Transverse colon (tissue), 4 donors: ENCODE data around the gene PANK4. TPM values are rescaled to one million over a fixed set of nuclear protein-coding genes. Genes with fewer than 3 reads are reported as not detected.

Source experiments
- DNase-seq: peaks from one replicate; pipeline ENCODE4 v3.0.0-alpha.2; 2019
- H3K27ac ChIP-seq, 4 donors: fragments of 200-600 bp; sonication (generic); 2 replicates each; pipeline ENCODE4 v1.5.1; 2016 to 2018; ENCODE audit warnings: inconsistent platforms in 4 of 4
- H3K27me3 ChIP-seq: fragments of 200-600 bp; sonication (generic); 2 replicates; pipeline ENCODE4 v1.5.1; 2017; ENCODE audit warnings: inconsistent platforms
- H3K36me3 ChIP-seq, 4 donors: fragments of 200-600 bp; sonication (generic); 2 replicates each; pipeline ENCODE4 v1.5.1; 2017 to 2019; ENCODE audit warnings: inconsistent platforms in 4 of 4
- H3K4me1 ChIP-seq, 4 donors: fragments of 200-600 bp; sonication (generic); 2 replicates each; pipeline ENCODE4 v1.5.1; 2017 to 2020; ENCODE audit warnings: inconsistent platforms in 4 of 4
- H3K4me3 ChIP-seq, 4 donors: fragments of 200-600 bp; sonication (generic); 1 replicate in 1 of 4; 2 replicates in 3 of 4; pipeline versions ENCODE4 v1.5.1 to v1.6.1; 2017 to 2019; ENCODE audit warnings: inconsistent platforms in 4 of 4
- H3K9me3 ChIP-seq, 2 donors: fragments of 200-600 bp; sonication (generic); 2 replicates each; pipeline ENCODE4 v1.5.1; 2017 to 2019; ENCODE audit warnings: inconsistent platforms in 2 of 2
- CTCF ChIP-seq, 5 experiments: fragments of 200-600 bp in 3 of 5; fragments of 450-650 bp in 2 of 5; sonication (generic) in 3 of 5; IDR thresholded peaks; 1 replicate in 2 of 5; 2 replicates in 3 of 5; pipeline ENCODE4 v1.5.1; 2016 to 2017; ENCODE audit warnings: antibody characterized with exemption in 5 of 5, inconsistent platforms in 3 of 5, mild to moderate bottlenecking in 2 of 5, moderate library complexity in 1 of 5
- EP300 ChIP-seq: sonication (generic); formaldehyde crosslinking; IDR thresholded peaks from one replicate; pipeline ENCODE4 v1.6.1; 2017; ENCODE audit warnings: antibody characterized with exemption, low read depth
- POLR2A ChIP-seq: fragments of 450-650 bp; IDR thresholded peaks from one replicate; pipeline ENCODE4 v1.6.1; 2016; ENCODE audit warnings: antibody characterized with exemption, mild to moderate bottlenecking, moderate library complexity
- POLR2AphosphoS5 ChIP-seq, 3 donors: sonication (generic); formaldehyde crosslinking; IDR thresholded peaks; one replicate each; pipeline ENCODE4 v1.6.1; 2016; ENCODE audit warnings: antibody characterized with exemption in 3 of 3
- WGBS, 2 donors: methylation state at CpG; one replicate each; pipeline ENCODE4 v1.1.5; 2018; ENCODE audit warnings: low coverage in 1 of 2; 5-methylcytosine and 5-hydroxymethylcytosine counted together
- in situ Hi-C, 4 donors: fragments of 200-750 bp; cut with MboI; loops; one replicate each; pipeline versions ENCODE4 v1.15.0 to v1.15.1; 2017; ENCODE audit warnings: low sequenced_read_pairs in 3 of 4, low pct_ligation_motif_present in 1 of 4, low pct_unique_long_range_greater_than_20kb in 1 of 4
- intact Hi-C: fragments of 100-400 bp; cut with DNase I; formaldehyde crosslinking; loops from one replicate; pipeline ENCODE4 v1.15.1; 2023; ENCODE audit warnings: low total_unique reads
- total RNA-seq, 4 donors: library from RNA; depleted of rRNA; stranded (reverse); fragments of >200 nt; gene quantifications; one replicate each; pipeline ENCODE4 v1.1.0, GENCODE V29; 2016

PANK4 gene
- total RNA-seq, 4 donors from 2014 or later, result 41.1 to 58.3 (median 47.3) TPM

- 6 to 7% methylated on average over 3 to 17 of the region's 27 CpGs for WGBS, 2 donors
Observed at GRCh38 chr1:2547210-2548067, 21.0 kb upstream of the PANK4 start.

GRCh38 chr1:2546515-2547209 is 20.3 kb upstream of the PANK4 start:
- peak; percentile 95 for DNase-seq
- peak overlapping the region; percentile 37 to 57 (median 46) for H3K4me3 ChIP-seq
- H3K27ac ChIP-seq, result peak overlapping the region; percentile 95 to 96 (median 96)
- no peaks in the 10 kb centered on the region for H3K36me3 ChIP-seq
- H3K27me3 ChIP-seq, result no peaks in the 10 kb centered on the region
- intact Hi-C loops, result loop anchor here (5.0 kb wide), 1 partner anchor 129 kb away; no protein-coding TSS in a partner anchor
- H3K4me1 ChIP-seq, result peaks cover 20 to 76% (median 60%) of the 10 kb centered on the region in 4 donors
- WGBS, 2 donors, result 0% methylated on average over 44 of the region's 52 CpGs; no CpG with 5 or more reads in 1 of the 2 donors
- in situ Hi-C loops, result loop anchor here in 1 of 4 donors (10.0 to 25.0 kb wide), 2 partner anchors 132 to 359 kb away; partner anchors contain the start of genes FAAP20 and PEX10
- no peaks in the 10 kb centered on the region for H3K9me3 ChIP-seq
- TF ChIP-seq POLR2A, result peak; percentile 48
- TF ChIP-seq EP300, result no peak
- TF ChIP-seq POLR2AphosphoS5 (IDR thresholded peaks at IDR 0.05), result peak; percentile 78 to 82 (median 80)
- peak in 4 of 5 experiments; percentile 8 to 57 (median 38) for TF ChIP-seq CTCF (IDR thresholded peaks at IDR 0.05)

More at GRCh38 chr1:2547210-2548067, 21.0 kb upstream of the PANK4 start:
- DNase-seq, result peak; percentile 51
- peak overlapping the region; percentile 95 to 96 (median 96) for H3K27ac ChIP-seq
- peaks cover 20 to 68% (median 54%) of the 10 kb centered on the region in 4 donors for H3K4me1 ChIP-seq
- TF ChIP-seq EP300 (no peak), CTCF (IDR thresholded peaks at IDR 0.05) (no peak), POLR2A (peak; percentile 76), POLR2AphosphoS5 (IDR thresholded peaks at IDR 0.05) (peak in 1 of 3 donors; percentile 29)
- H3K9me3 ChIP-seq, result no peaks in the 10 kb centered on the region
- H3K36me3 ChIP-seq, result no peaks in the 10 kb centered on the region
- in situ Hi-C loops (loop anchor here in 1 of 4 donors (10.0 to 25.0 kb wide), 2 partner anchors 133 to 360 kb away; partner anchors contain the start of genes FAAP20 and PEX10), intact Hi-C loops (loop anchor here (5.0 kb wide), 1 partner anchor 130 kb away; no protein-coding TSS in a partner anchor)
- peak overlapping the region; percentile 24 to 57 (median 42) for H3K4me3 ChIP-seq
- no peaks in the 10 kb centered on the region for H3K27me3 ChIP-seq

- no peaks in the 10 kb centered on the region for H3K9me3 ChIP-seq
- H3K4me1 ChIP-seq, result peaks cover 23 to 81% (median 65%) of the 10 kb centered on the region in 4 donors
- H3K36me3 ChIP-seq, result no peaks in the 10 kb centered on the region
- peaks cover 3% of the 10 kb centered on the region for H3K27me3 ChIP-seq
- intact Hi-C loops, result loop anchor here (5.0 kb wide), 1 partner anchor 129 kb away; no protein-coding TSS in a partner anchor
- in situ Hi-C loops, result loop anchor here in 1 of 4 donors (10.0 to 25.0 kb wide), 2 partner anchors 131 to 359 kb away; partner anchors contain the start of genes FAAP20 and PEX10
- 4% methylated on average over 13 of the region's 43 CpGs; no CpG with 5 or more reads in 1 of the 2 donors for WGBS, 2 donors
- H3K27ac ChIP-seq, result peak overlapping the region; percentile 95 to 96 (median 96)
- no peak for TF ChIP-seq EP300
- peak; percentile 68 to 93 (median 88) for TF ChIP-seq POLR2AphosphoS5 (IDR thresholded peaks at IDR 0.05)
- peak; percentile 63 for TF ChIP-seq POLR2A
- peak; percentile 95 for DNase-seq
- H3K4me3 ChIP-seq, result peak overlapping the region; percentile 37 to 57 (median 46)
Observed at GRCh38 chr1:2545754-2546514, 19.5 kb upstream of the PANK4 start.
